Kidney (tissue), 14 donors: ENCODE results near the gene POLR2A. TPM values are rescaled to one million over a fixed set of nuclear protein-coding genes. Genes with fewer than 3 reads are reported as not detected.
A peak's percentile ranks its signal among the peaks of the same experiment; 100 is the strongest.

Experiments
- DNase-seq, 5 donors: peaks; one replicate each; pipeline ENCODE4 v3.0.0-alpha.2; 2013 to 2020
- FAIRE-seq: peaks from 2 replicates; lab custom pipeline; 2012; peaks lifted over from hg19 to GRCh38; lab: Jason Lieb, UNC
- H3K27ac ChIP-seq, 2 donors: one replicate each; pipeline ENCODE4 v1.7.0; 2013; ENCODE audit warnings: low read depth in 2 of 2, low read length in 2 of 2, inconsistent platforms in 1 of 2
- H3K27me3 ChIP-seq: one replicate; pipeline ENCODE4 v1.7.1; 2013; ENCODE audit warnings: low read length, inconsistent platforms; ENCODE audit not compliant: control insufficient read depth, insufficient read depth
- H3K36me3 ChIP-seq, 3 donors: one replicate each; pipeline versions ENCODE4 v1.7.0 to v1.7.1; 2013; ENCODE audit warnings: low read length in 3 of 3, control low read depth in 1 of 3, inconsistent platforms in 1 of 3; ENCODE audit not compliant: insufficient read depth in 3 of 3, control insufficient read depth in 2 of 3
- H3K4me1 ChIP-seq, 3 donors: one replicate each; pipeline versions ENCODE4 v1.7.0 to v1.7.1; 2013; ENCODE audit warnings: low read length in 3 of 3, inconsistent platforms in 1 of 3, low read depth in 1 of 3; ENCODE audit not compliant: control insufficient read depth in 2 of 3, insufficient read depth in 2 of 3
- H3K4me3 ChIP-seq, 3 donors: one replicate each; pipeline versions ENCODE4 v1.7.0 to v1.8.1; 2013; ENCODE audit warnings: low read length in 3 of 3, control low read depth in 1 of 3, inconsistent platforms in 1 of 3
- H3K9ac ChIP-seq, 3 donors: one replicate each; pipeline versions ENCODE4 v1.7.0 to v1.7.1; 2013; ENCODE audit warnings: low read length in 3 of 3, control low read depth in 1 of 3, inconsistent platforms in 1 of 3
- H3K9me3 ChIP-seq, 3 donors: one replicate each; pipeline versions ENCODE4 v1.7.0 to v1.7.1; 2013; ENCODE audit warnings: low read length in 3 of 3, control low read depth in 1 of 3, inconsistent platforms in 1 of 3; ENCODE audit not compliant: control insufficient read depth in 2 of 3, insufficient read depth in 1 of 3
- intact Hi-C: fragments of 100-400 bp; cut with DNase I; formaldehyde crosslinking; loops from one replicate; pipeline ENCODE4 v1.11.1; 2022
- polyA plus RNA-seq: library from polyadenylated mRNA; stranded (reverse); fragments of 350-450 nt; fragmentation: Illumina TruSeq; extraction: RNeasy Lipid Tissue Mini Kit (QIAGEN cat#74804); gene quantifications from one replicate; pipeline ENCODE4 v1.2.3, GENCODE V29; 2014; ENCODE audit warnings: low read depth, low replicate concordance; ENCODE audit not compliant: insufficient read depth
- total RNA-seq: library from RNA; stranded (reverse); fragmentation: NEBNext Ultra II Directional; extraction: Animal tissue kit (Norgen Biotek cat#: 25700); gene quantifications from one replicate; pipeline ENCODE4 v1.2.1, GENCODE V29; 2021
- TF ChIP-seq, protein P1 (sequence below): IDR thresholded peaks from 3 replicates; pipeline ENCODE4 v1.5.1; 2012; ENCODE audit warnings: mild to moderate bottlenecking, moderate library complexity, borderline replicate concordance; ENCODE audit not compliant: insufficient read depth; ENCODE audit errors: extremely low read depth
- donor health status: control.
- donor health status: control.
- donor health status: control.
- donor health status: control.
- donor health status: control.
- donor health status: DM: yes; HTN: yes; CAD: no.
- donor health status: Normal renal cell carcinoma (clear cell type).

The POLR2A gene
- total and polyA plus RNA-seq, 2 donors from 2014 or later = 18.6 to 133 TPM

DNA sequence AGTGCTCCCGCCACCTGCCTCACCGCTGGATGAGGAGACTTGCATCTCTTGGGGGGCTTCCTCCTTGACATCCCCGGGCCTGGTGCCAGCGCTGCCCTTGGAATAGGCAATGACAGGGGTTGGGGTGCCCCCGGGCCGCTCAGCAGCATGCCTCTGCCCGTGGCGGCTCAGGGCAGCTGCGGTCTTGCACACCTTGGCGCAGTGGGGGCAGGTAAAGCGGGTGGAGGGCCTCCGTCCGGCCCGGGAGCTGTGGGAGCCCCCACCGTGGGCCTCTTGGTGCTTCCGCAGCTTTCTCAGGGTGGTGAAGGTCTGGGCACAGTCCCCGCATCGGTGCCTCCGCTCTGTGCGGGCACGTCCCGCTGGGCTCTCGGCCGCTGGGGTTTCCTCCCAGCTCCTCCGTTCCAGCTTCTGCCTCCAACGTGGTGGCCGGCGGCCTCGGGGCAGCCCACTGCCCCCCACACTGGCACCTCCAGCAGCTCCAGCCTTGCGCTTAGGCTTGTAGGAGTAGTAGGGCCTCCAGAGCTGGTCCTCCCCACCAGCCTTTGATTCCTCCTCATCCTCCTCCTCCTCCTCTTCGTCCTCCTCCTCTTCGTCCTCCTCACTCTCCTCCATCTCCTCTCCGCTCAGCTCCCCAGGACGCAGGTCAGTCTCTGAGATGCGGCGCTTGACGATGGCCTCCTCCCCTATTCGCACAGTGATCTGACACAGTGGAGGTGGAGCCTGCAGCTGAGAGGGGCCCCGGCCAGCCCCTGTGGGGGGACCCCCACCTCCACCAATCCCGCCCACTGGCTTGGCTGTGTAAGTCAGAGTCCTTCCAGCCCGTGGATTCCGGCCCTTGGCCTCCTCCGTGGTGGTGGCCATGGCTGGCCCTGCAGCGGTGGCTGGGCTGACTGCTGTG is 21.4 kb upstream of the POLR2A start:
- Histone ChIP-seq H3K4me3 (no peak overlapping the region), H3K4me1 (peaks cover 0 to 4% (median 3%) of the 10 kb centered on the region in 3 donors), H3K36me3 (peaks cover 0 to 9% (median 5%) of the 10 kb centered on the region in 3 donors), H3K27ac (no peak overlapping the region), H3K9me3 (no peaks in the 10 kb centered on the region), H3K27me3 (no peaks in the 10 kb centered on the region), H3K9ac (no peak overlapping the region)
- intact Hi-C loops = no loop called here
- TF ChIP-seq, protein P1, sequence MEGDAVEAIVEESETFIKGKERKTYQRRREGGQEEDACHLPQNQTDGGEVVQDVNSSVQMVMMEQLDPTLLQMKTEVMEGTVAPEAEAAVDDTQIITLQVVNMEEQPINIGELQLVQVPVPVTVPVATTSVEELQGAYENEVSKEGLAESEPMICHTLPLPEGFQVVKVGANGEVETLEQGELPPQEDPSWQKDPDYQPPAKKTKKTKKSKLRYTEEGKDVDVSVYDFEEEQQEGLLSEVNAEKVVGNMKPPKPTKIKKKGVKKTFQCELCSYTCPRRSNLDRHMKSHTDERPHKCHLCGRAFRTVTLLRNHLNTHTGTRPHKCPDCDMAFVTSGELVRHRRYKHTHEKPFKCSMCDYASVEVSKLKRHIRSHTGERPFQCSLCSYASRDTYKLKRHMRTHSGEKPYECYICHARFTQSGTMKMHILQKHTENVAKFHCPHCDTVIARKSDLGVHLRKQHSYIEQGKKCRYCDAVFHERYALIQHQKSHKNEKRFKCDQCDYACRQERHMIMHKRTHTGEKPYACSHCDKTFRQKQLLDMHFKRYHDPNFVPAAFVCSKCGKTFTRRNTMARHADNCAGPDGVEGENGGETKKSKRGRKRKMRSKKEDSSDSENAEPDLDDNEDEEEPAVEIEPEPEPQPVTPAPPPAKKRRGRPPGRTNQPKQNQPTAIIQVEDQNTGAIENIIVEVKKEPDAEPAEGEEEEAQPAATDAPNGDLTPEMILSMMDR = no peak
- DNase-seq (peak in 1 of 5 donors; percentile 75), FAIRE-seq (no peak)

DNA sequence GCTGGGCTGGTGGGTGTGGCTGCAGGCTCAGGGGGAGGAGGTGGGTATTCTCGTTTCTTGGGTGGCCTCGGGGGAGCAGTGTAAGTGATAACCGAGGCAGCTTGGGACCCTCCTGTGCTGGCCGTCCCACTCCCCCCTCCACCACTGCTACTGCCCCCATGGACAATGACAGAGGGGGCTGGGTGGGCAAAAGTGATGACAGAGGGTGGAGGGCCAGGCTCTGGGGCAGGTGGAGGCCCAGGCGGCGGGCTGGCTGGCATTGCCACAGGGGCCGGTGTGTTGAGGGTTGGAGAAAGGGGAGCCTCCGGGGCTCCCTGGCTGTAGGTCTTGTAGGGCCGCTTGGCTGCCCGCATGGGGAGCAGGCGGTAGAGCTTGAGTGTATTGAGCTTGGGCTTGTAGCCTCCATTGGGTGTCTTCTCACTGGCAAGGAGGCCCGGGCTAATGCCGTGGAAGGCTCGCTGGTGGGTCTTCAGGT is 20.8 kb upstream of the POLR2A start:
- Histone ChIP-seq H3K9ac (no peak overlapping the region), H3K4me1 (peaks cover 0 to 4% (median 3%) of the 10 kb centered on the region in 3 donors), H3K27me3 (no peaks in the 10 kb centered on the region), H3K36me3 (peaks cover 0 to 9% (median 5%) of the 10 kb centered on the region in 3 donors), H3K4me3 (no peak overlapping the region), H3K9me3 (no peaks in the 10 kb centered on the region), H3K27ac (no peak overlapping the region)
- no peak for DNase-seq
- intact Hi-C loops = no loop called here
- FAIRE-seq = no peak
- TF ChIP-seq, protein P1 = no peak

DNA sequence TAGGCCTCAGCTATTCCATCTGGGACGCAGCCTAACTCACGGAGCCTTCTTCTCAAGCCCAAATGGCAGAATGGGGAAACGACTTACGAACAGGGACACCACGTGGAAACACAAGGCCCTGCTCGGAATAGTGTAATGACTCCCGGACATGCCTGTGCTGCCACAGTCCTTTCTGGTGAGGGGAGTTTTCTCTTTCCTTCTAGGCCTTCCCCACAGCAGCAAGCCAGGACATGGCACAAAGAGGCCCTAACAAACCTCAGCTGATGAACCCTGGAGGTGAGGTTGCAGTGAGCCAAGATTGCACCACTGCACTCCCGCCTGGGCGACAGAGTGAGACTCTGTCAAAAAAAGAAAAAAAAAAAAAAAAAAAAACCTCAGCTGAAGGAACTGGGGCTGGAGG is 20.1 kb upstream of the POLR2A start:
- FAIRE-seq (no peak), DNase-seq (no peak)
- Histone ChIP-seq H3K9me3 (no peaks in the 10 kb centered on the region), H3K4me1 (peaks cover 0 to 6% (median 4%) of the 10 kb centered on the region in 3 donors), H3K27me3 (no peaks in the 10 kb centered on the region), H3K4me3 (no peak overlapping the region), H3K27ac (no peak overlapping the region), H3K36me3 (peaks cover 0 to 9% (median 5%) of the 10 kb centered on the region in 3 donors), H3K9ac (no peak overlapping the region)
- TF ChIP-seq, protein P1 = no peak
- intact Hi-C loops = no loop called here
